RWPE2 (cell line): Measurements from ENCODE around the gene S100A3.
A peak's percentile ranks its signal among the peaks of the same experiment; 100 is the strongest.
"Not testable (repeated sequence)": the region's sequence is repeated elsewhere in the genome, so short reads cannot be mapped to it uniquely, and the experiment has no call there.

Experiments used
- ATAC-seq: fragments of 200-7000 bp; cut with Tn5 transposase; 3 replicates; pipeline ENCODE4 v1.9.1; 2021; ENCODE audit warnings: low read depth
- DNase-seq: peaks from one replicate; pipeline ENCODE4 v3.0.0-alpha.2; 2020; ENCODE audit warnings: low spot score
- H3K27ac ChIP-seq: fragments of 450-650 bp; 2 replicates; pipeline ENCODE4 v1.5.1; 2017; ENCODE audit warnings: mild to moderate bottlenecking; ENCODE audit not compliant: poor library complexity, severe bottlenecking
- H3K27me3 ChIP-seq: fragments of 250-450 bp; sonication (Bioruptor Pico); 2 replicates; pipeline ENCODE4 v1.5.1; 2021; ENCODE audit warnings: mild to moderate bottlenecking, moderate library complexity; ENCODE audit not compliant: insufficient read depth, poor library complexity, severe bottlenecking
- H3K36me3 ChIP-seq: fragments of 250-450 bp; sonication (Bioruptor Pico); 2 replicates; pipeline ENCODE4 v1.5.1; 2020; ENCODE audit warnings: low read depth, mild to moderate bottlenecking, moderate library complexity
- H3K4me1 ChIP-seq: fragments of 250-450 bp; sonication (Bioruptor Pico); 2 replicates; pipeline ENCODE4 v1.5.1; 2021; ENCODE audit warnings: mild to moderate bottlenecking, moderate library complexity; ENCODE audit not compliant: insufficient read depth, poor library complexity, severe bottlenecking
- H3K4me3 ChIP-seq: fragments of 250-450 bp; sonication (Bioruptor Pico); 2 replicates; pipeline ENCODE4 v1.5.1; 2021; ENCODE audit warnings: mild to moderate bottlenecking, moderate library complexity; ENCODE audit not compliant: severe bottlenecking
- H3K9me3 ChIP-seq: fragments of 250-450 bp; sonication (Bioruptor Pico); 2 replicates; pipeline ENCODE4 v1.5.1; 2021; ENCODE audit warnings: mild to moderate bottlenecking, moderate library complexity; ENCODE audit not compliant: severe bottlenecking
- CTCF ChIP-seq: fragments of 450-650 bp; IDR thresholded peaks from one replicate; pipeline ENCODE4 v1.5.1; 2017; ENCODE audit warnings: mild to moderate bottlenecking, moderate library complexity; ENCODE audit not compliant: poor library complexity, severe bottlenecking

Gene S100A3

GRCh38 chr1:153566414-153567371, 17.6 kb upstream of the S100A3 start:
- Histone ChIP-seq H3K27me3 (no peaks in the 10 kb centered on the region), H3K36me3 (peaks cover 36% of the 10 kb centered on the region), H3K4me1 (peaks cover 27% of the 10 kb centered on the region), H3K4me3 (no peak overlapping the region), H3K27ac (peak overlapping the region; percentile 100), H3K9me3 (no peaks in the 10 kb centered on the region)
- DNase-seq (peak; percentile 99), ATAC-seq (peak; percentile 60)
- TF ChIP-seq CTCF, result no peak

- H3K27me3 ChIP-seq, result no peaks in the 10 kb centered on the region
- H3K4me3 ChIP-seq, result peak within 1 kb of the TSS; percentile 54
- H3K9me3 ChIP-seq, result no peaks in the 10 kb centered on the region
- DNase-seq (peak; percentile 93), ATAC-seq (peak; percentile 54)
- H3K36me3 ChIP-seq, result peaks cover 45% of the 10 kb centered on the region
- no peak for TF ChIP-seq CTCF
- H3K27ac ChIP-seq, result peak within 1 kb of the TSS; percentile 100
- H3K4me1 ChIP-seq, result peaks cover 27% of the 10 kb centered on the region
These were observed 16.7 kb upstream of the S100A3 start, which contains the start of gene S100A2 for GRCh38 chr1:153565529-153566374. TSS of gene S100A2 (minus strand) at chr1:153565844. CDS start at chr1:153563877, 1,967 bp downstream.

- TF ChIP-seq CTCF, result no peak
- ATAC-seq (no peak), DNase-seq (peak; percentile 31)
- H3K4me3 ChIP-seq, result peak overlapping the region; percentile 54
- no peaks in the 10 kb centered on the region for H3K9me3 ChIP-seq
- peak overlapping the region; percentile 100 for H3K27ac ChIP-seq
- peaks cover 61% of the 10 kb centered on the region for H3K36me3 ChIP-seq
- H3K27me3 ChIP-seq, result no peaks in the 10 kb centered on the region
- H3K4me1 ChIP-seq, result peaks cover 26% of the 10 kb centered on the region
These were observed 14.9 kb upstream of the S100A3 start for GRCh38 chr1:153563991-153564390.

DNA sequence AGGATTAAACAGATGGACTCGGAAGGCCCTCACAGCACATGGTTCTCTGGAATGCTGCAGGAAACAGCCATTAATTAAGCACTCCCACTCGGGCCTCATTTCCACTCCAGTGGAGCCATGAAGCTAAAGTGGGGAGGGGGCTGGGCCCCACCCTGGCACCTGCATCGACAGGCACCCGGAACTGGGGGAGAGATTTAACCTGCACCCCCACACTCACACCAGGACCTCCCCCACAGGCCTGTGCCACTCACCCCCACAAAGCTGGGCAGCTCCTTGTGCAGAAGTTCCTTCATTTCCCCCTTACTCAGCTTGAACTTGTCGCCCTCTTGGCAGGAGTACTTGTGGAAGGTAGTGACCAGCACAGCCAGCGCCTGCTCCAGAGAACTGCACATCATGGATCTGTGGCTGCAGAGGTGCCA, 14.4 kb upstream of the S100A3 start:
- no peak for TF ChIP-seq CTCF
- Histone ChIP-seq H3K4me3 (peak overlapping the region; percentile 54), H3K36me3 (peaks cover 65% of the 10 kb centered on the region), H3K27ac (peak overlapping the region; percentile 100), H3K4me1 (peaks cover 21% of the 10 kb centered on the region), H3K9me3 (no peaks in the 10 kb centered on the region), H3K27me3 (no peaks in the 10 kb centered on the region)
- DNase-seq (no peak), ATAC-seq (no peak)

DNA sequence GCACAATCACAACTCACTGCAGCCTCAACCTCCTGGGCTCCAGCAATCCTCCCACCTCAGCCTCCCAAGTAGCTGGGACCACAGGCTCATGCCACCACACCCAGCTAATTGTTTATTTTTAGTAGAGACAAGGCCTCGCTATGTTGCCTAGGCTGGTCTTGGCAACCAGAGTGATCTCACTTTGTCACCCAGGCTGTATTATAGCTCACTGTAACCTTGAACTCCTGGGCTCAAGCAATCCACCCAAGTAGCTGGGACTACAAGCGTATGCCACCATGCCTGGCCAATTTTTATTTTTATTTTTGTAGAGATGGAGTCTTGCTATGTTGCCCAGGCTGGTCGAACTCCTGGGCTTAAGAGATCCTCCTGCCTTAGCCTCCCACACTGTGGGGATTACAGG, 13.0 kb upstream of the S100A3 start:
- ATAC-seq, H3K9me3 ChIP-seq, H3K27me3 ChIP-seq, DNase-seq, H3K4me1 ChIP-seq: not testable (repeated sequence)
- Histone ChIP-seq H3K36me3 (peaks cover 80% of the 10 kb centered on the region), H3K27ac (peak overlapping the region; percentile 100), H3K4me3 (peak overlapping the region; percentile 54)
